Panc1 (cell line): ENCODE data around the gene MEIS1. TPM values are rescaled to one million over a fixed set of nuclear protein-coding genes. Genes with fewer than 3 reads are reported as not detected.
A peak's percentile ranks its signal among the peaks of the same experiment; 100 is the strongest.

Source experiments
- ATAC-seq: fragments of 200-7000 bp; cut with Tn5 transposase; 2 replicates; pipeline ENCODE4 v1.9.1; 2020; ENCODE audit warnings: mild to moderate bottlenecking, moderate library complexity
- BruUV-seq: library from RNA; stranded (reverse); fragments of 400-500 nt; replicated peaks from 2 replicates; lab custom pipeline; 2021; lab: Mats Ljungman, UMichigan
- CTCF ChIA-PET: fragments of 300-600 bp; sonication (Branson Sonifier 250); formaldehyde crosslinking; loops from one replicate; lab custom pipeline; 2022; ENCODE audit warnings: antibody characterized with exemption; lab: Charles Lee
- POLR2A ChIA-PET: fragments of 300-600 bp; sonication (Branson Sonifier 250); formaldehyde crosslinking; loops from one replicate; lab custom pipeline; 2022; ENCODE audit warnings: antibody characterized with exemption; lab: Charles Lee
- DNase-seq: peaks from one replicate; pipeline ENCODE4 v3.0.0-alpha.2; 2010; ENCODE audit warnings: low read depth, low spot score
- H3K27ac ChIP-seq: 2 replicates; pipeline ENCODE4 v1.5.1; 2011; ENCODE audit warnings: mild to moderate bottlenecking, low read length, inconsistent platforms
- H3K27me3 ChIP-seq: fragments of 200-500 bp; sonication (Bioruptor generic); 2 replicates; pipeline ENCODE4 v1.6.0; 2014; ENCODE audit warnings: low read length, inconsistent platforms; ENCODE audit not compliant: control insufficient read depth, insufficient read depth
- H3K36me3 ChIP-seq: fragments of 200-500 bp; sonication (Bioruptor generic); 2 replicates; pipeline ENCODE4 v1.5.1; 2014; ENCODE audit warnings: inconsistent platforms, mild to moderate bottlenecking, low read length, moderate library complexity; ENCODE audit not compliant: control insufficient read depth, insufficient read depth
- H3K4me1 ChIP-seq: 2 replicates; pipeline ENCODE4 v1.5.1; 2011; ENCODE audit warnings: inconsistent platforms, mild to moderate bottlenecking, low read length, moderate library complexity; ENCODE audit not compliant: control insufficient read depth, insufficient read depth
- H3K4me3 ChIP-seq, 2 experiments: 2 replicates each; pipeline ENCODE4 v1.5.1; 2011 to 2012; ENCODE audit warnings: low read depth in 2 of 2, low read length in 2 of 2, mild to moderate bottlenecking in 2 of 2, inconsistent platforms in 1 of 2, moderate library complexity in 1 of 2
- H3K9me3 ChIP-seq: fragments of 200-500 bp; sonication (Bioruptor generic); 2 replicates; pipeline ENCODE4 v1.5.1; 2014; ENCODE audit warnings: low read depth, mild to moderate bottlenecking, inconsistent platforms, low read length, moderate library complexity; ENCODE audit not compliant: control insufficient read depth, insufficient read depth
- POLR2AphosphoS5 ChIP-seq: IDR thresholded peaks from 2 replicates; pipeline ENCODE4 v1.6.1; 2012; ENCODE audit warnings: mild to moderate bottlenecking, low read depth, low read length, moderate library complexity
- SIN3A ChIP-seq: IDR thresholded peaks from 2 replicates; pipeline ENCODE4 v1.6.1; 2012; ENCODE audit warnings: low read depth, mild to moderate bottlenecking, low read length, moderate library complexity, borderline replicate concordance; ENCODE audit not compliant: insufficient read depth
- TCF7L2 ChIP-seq: IDR thresholded peaks from 2 replicates; pipeline ENCODE4 v1.6.1; 2011; ENCODE audit warnings: mild to moderate bottlenecking, low read depth, low read length, inconsistent platforms
- in situ Hi-C: cut with HindIII; loops from 2 replicates; pipeline ENCODE4 v1.10.0; 2016; ENCODE audit warnings: low sequenced_read_pairs, low pct_unique_long_range_greater_than_20kb
- intact Hi-C: fragments of 100-400 bp; cut with micrococcal nuclease; formaldehyde crosslinking; loops from one replicate; pipeline ENCODE4 v1.10.0; 2022; ENCODE audit not compliant: unreplicated experiment
- total RNA-seq: library from RNA; stranded (reverse); gene quantifications from one replicate; pipeline ENCODE4 v1.2.1, GENCODE V29; 2021; ENCODE audit not compliant: unreplicated experiment
- TF ChIP-seq, protein P1 (sequence below), 2 experiments: IDR thresholded peaks; 2 replicates each; pipeline ENCODE4 v1.6.1; 2011 to 2012; ENCODE audit warnings: low read depth in 2 of 2, control low read depth in 1 of 2, low read length in 1 of 2, mild to moderate bottlenecking in 1 of 2, moderate library complexity in 1 of 2; ENCODE audit not compliant: insufficient read depth in 1 of 2
- TF ChIP-seq, protein P2 (sequence below): fragments of 450-650 bp; IDR thresholded peaks from 2 replicates; pipeline ENCODE4 v1.5.1; 2017; ENCODE audit warnings: mild to moderate bottlenecking

The MEIS1 gene
- total RNA-seq, 1 experiment from 2014 or later = 2.0 TPM

DNA sequence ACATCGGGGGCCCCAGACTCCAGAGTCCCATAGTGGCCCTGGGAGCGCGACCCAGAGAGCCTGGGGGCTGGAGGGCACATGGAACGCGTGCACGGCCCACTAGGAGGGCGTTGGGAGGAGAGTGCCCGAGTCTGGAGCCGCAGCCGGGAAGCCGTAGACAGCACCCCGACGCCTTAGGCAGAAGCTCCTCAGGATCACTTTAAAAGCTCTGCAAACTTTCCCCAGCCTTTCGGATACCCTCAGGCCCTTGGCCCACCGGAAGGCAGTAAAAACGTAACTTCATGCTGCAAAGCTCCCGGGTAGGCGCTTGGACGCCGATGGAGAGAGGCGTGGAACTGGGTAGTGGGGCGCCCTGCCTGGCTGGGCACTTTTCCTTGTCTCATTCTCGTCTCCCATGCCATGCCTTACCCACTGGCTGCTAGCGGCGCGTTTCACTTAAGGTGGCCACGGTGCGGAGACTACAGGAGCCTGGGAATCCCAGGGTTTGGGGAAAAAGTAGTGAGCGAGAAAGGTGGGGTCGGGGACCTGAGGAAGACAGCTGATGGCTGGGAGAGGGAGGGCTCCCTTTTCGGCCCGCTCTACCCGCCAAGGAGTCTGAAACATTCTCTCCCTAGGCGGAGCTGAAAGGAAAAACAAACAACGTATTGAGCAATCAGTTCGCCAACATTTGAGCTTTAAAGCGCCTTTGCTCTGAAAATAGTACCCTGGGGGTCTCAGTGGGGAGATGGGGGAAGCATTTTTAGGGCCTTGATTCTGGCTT, 141.8 kb downstream of the MEIS1 start:
- BruUV-seq = no TSS peak
- H3K9me3 ChIP-seq = no peaks in the 10 kb centered on the region
- no peak for DNase-seq
- in situ Hi-C loops (no loop called here), intact Hi-C loops (loop anchor here (5.0 kb wide), 1 partner anchor 1266 kb away; no protein-coding TSS in a partner anchor)
- peak overlapping the region; percentile 27 to 55 for H3K4me3 ChIP-seq
- no peaks in the 10 kb centered on the region for H3K36me3 ChIP-seq
- POLR2A ChIA-PET = no interaction called here
- CTCF ChIA-PET = interaction anchor here (1.0 kb wide), 1 partner anchor 9 kb away, joined by 3 read pairs; no protein-coding TSS in a partner anchor
- TF ChIP-seq SIN3A = no peak
- no peak for TF ChIP-seq POLR2AphosphoS5
- TF ChIP-seq, protein P1, sequence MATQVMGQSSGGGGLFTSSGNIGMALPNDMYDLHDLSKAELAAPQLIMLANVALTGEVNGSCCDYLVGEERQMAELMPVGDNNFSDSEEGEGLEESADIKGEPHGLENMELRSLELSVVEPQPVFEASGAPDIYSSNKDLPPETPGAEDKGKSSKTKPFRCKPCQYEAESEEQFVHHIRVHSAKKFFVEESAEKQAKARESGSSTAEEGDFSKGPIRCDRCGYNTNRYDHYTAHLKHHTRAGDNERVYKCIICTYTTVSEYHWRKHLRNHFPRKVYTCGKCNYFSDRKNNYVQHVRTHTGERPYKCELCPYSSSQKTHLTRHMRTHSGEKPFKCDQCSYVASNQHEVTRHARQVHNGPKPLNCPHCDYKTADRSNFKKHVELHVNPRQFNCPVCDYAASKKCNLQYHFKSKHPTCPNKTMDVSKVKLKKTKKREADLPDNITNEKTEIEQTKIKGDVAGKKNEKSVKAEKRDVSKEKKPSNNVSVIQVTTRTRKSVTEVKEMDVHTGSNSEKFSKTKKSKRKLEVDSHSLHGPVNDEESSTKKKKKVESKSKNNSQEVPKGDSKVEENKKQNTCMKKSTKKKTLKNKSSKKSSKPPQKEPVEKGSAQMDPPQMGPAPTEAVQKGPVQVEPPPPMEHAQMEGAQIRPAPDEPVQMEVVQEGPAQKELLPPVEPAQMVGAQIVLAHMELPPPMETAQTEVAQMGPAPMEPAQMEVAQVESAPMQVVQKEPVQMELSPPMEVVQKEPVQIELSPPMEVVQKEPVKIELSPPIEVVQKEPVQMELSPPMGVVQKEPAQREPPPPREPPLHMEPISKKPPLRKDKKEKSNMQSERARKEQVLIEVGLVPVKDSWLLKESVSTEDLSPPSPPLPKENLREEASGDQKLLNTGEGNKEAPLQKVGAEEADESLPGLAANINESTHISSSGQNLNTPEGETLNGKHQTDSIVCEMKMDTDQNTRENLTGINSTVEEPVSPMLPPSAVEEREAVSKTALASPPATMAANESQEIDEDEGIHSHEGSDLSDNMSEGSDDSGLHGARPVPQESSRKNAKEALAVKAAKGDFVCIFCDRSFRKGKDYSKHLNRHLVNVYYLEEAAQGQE (IDR thresholded peaks at IDR 0.05; ENCODE audit: insufficient read depth in 1 of 2, low read depth in 2 of 2, low read length in 1 of 2) = no peak
- TF ChIP-seq TCF7L2 = 0 out of 2 replicates have a peak, but pooled peaks have one; percentile 19
- TF ChIP-seq, protein P2, sequence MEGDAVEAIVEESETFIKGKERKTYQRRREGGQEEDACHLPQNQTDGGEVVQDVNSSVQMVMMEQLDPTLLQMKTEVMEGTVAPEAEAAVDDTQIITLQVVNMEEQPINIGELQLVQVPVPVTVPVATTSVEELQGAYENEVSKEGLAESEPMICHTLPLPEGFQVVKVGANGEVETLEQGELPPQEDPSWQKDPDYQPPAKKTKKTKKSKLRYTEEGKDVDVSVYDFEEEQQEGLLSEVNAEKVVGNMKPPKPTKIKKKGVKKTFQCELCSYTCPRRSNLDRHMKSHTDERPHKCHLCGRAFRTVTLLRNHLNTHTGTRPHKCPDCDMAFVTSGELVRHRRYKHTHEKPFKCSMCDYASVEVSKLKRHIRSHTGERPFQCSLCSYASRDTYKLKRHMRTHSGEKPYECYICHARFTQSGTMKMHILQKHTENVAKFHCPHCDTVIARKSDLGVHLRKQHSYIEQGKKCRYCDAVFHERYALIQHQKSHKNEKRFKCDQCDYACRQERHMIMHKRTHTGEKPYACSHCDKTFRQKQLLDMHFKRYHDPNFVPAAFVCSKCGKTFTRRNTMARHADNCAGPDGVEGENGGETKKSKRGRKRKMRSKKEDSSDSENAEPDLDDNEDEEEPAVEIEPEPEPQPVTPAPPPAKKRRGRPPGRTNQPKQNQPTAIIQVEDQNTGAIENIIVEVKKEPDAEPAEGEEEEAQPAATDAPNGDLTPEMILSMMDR = no peak
- peaks cover 38% of the 10 kb centered on the region for H3K27me3 ChIP-seq
- peak; percentile 72 for ATAC-seq
- H3K4me1 ChIP-seq = peaks cover 23% of the 10 kb centered on the region
- no peak overlapping the region for H3K27ac ChIP-seq

DNA sequence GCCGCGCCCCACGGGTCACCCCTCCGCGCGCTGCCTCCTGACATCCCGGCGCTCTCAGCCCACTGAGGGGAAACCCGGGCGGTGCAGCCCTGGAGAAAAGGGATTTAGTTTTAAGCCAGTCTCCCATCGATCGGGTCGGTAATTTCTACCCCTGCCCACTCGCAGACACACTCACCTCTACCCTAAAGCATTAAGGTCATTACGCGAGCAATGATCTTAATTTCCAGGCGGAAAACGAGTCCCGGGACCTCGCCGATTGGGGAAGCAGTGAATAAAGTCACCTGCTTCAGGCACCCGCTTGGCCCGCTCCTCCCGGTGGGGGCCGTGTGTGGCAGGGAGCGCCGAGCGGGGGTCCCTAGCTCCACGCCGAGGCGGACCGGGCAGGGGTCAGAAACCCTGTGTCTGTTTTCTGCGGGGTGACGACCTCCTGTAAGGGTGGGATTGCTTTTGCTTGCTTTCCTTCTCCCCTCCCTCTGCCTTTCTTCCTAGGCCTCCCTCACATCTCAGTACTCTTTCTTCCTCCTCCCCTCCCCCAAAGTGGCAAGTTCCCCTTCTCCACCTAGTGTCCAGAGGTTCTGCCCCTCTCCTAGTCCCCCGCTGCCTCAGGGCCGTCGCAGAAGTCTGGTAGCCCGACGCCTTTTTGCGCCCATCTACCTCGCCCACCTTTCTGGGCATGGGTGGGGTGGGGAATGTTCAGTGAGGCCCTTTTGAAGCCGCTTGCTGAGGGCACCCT, 142.6 kb downstream of the MEIS1 start:
- Histone ChIP-seq H3K27me3 (peaks cover 44% of the 10 kb centered on the region), H3K4me1 (peaks cover 23% of the 10 kb centered on the region), H3K27ac (no peak overlapping the region), H3K36me3 (no peaks in the 10 kb centered on the region), H3K9me3 (no peaks in the 10 kb centered on the region), H3K4me3 (peak overlapping the region; percentile 27 to 55)
- in situ Hi-C loops = no loop called here
- ChIA-PET CTCF (interaction anchor here (1.0 kb wide), 1 partner anchor 10 kb away, joined by 3 read pairs; no protein-coding TSS in a partner anchor), POLR2A (interaction anchor here (0.6 kb wide), 1 partner anchor 1714 kb away, joined by 13 read pairs; no protein-coding TSS in a partner anchor)
- intact Hi-C loops = loop anchor here (5.0 kb wide), 1 partner anchor 1265 kb away; no protein-coding TSS in a partner anchor
- BruUV-seq = no TSS peak
- DNase-seq (no peak), ATAC-seq (peak; percentile 40)
- TF ChIP-seq SIN3A (no peak), POLR2AphosphoS5 (no peak), TCF7L2 (no peak)
- TF ChIP-seq, protein P1 (IDR thresholded peaks at IDR 0.05; ENCODE audit: insufficient read depth in 1 of 2, low read depth in 2 of 2, low read length in 1 of 2) = no peak
- TF ChIP-seq, protein P2 = no peak
